Kidney epithelial cell (primary cell): ENCODE measurements around the gene ASPSCR1. TPM values are rescaled to one million over a fixed set of nuclear protein-coding genes. Genes with fewer than 3 reads are reported as not detected.
"Not testable (repeated sequence)": the region's sequence is repeated elsewhere in the genome, so short reads cannot be mapped to it uniquely, and the experiment has no call there.

Experiments
- DNase-seq: peaks from one replicate; pipeline ENCODE4 v3.0.0-alpha.2; 2010; ENCODE audit warnings: low read depth
- H3K27me3 ChIP-seq: 2 replicates; pipeline ENCODE4 v1.6.0; 2011; ENCODE audit warnings: low read length; ENCODE audit not compliant: control insufficient read depth, insufficient read depth
- H3K36me3 ChIP-seq: 2 replicates; pipeline ENCODE4 v1.5.1; 2011; ENCODE audit warnings: low read length; ENCODE audit not compliant: control insufficient read depth, insufficient read depth
- H3K4me3 ChIP-seq: 2 replicates; pipeline ENCODE4 v1.5.1; 2011; ENCODE audit warnings: low read depth, mild to moderate bottlenecking, control low read depth, low read length
- CTCF ChIP-seq: IDR thresholded peaks from 2 replicates; pipeline ENCODE4 v1.5.1; 2011; ENCODE audit warnings: mild to moderate bottlenecking, moderate library complexity, low read length, control low read depth, inconsistent platforms; ENCODE audit not compliant: insufficient read depth, poor library complexity, severe bottlenecking
- total RNA-seq: library from RNA; depleted of rRNA; stranded (reverse); fragments of >200 nt; gene quantifications from 2 replicates; pipeline ENCODE4 v1.2.3, GENCODE V29; 2015

Gene ASPSCR1
- total RNA-seq, 1 donor from 2014 or later: 19.5 TPM

DNA sequence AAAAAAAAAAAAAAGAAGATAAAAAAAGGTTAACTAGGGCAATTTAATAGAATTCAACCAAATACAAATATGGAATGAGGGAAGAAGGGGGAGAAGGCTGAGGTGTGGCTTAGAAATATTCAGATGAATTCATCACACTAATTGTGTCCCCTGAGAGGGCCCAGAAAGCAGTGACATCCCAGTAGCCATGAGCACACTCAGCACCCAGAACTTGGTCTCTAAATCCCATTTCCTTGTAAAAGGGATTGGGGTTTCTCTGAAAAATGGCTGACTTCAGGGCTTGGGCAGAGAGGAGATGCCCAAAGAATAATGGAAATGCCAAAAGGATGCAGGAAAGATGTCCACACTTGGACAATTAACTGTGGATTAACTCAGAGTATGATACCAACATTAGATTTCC is 4.0 kb upstream of the ASPSCR1 start:
- peaks cover 2% of the 10 kb centered on the region for H3K27me3 ChIP-seq
- no peak for TF ChIP-seq CTCF
- H3K4me3 ChIP-seq: no peak overlapping the region
- no peaks in the 10 kb centered on the region for H3K36me3 ChIP-seq
- no peak for DNase-seq

DNA sequence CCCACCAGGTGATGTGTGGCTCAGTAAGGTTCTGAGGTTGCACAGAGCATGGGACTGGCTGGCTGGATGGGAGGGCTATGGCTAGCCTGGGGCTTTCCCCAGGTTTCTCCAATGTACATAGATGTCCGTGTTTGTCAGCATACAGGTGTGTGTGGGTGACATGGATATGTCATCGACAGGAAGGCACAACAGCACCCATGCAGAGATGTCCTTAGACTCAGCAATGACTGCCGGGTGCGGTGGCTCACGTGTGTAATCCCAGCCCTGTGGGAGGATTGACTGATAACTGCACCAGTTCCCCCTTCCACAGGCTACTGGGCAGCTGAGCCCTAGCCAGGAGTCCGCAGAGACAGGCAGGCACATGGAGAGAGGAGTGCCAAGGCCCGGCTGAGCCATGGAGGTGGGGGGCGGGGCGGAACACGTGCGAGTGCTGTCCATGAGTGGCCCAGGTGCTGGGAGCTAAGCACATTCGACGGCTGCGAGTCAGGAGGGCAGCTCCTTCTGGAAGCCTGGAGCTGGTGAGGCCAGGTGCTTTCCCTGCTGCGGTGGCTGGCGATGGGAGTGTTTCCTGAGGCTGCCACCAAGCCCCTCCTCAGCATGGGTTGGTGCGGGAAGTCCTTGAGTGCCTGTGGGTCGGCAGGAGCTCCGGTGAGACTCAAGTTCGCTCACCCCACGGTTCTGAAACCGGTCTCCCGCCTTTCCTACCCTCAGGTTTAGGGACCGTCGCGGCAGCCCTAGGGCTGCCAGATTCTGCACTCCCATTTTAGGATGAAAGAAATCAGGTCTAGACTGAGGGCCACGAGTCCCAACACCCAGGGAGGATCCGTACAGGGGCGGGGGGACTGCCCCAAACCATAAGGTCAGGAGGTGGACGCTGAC is 858 bp upstream of the ASPSCR1 start:
- H3K4me3 ChIP-seq: peak overlapping the region; percentile 58
- H3K27me3 ChIP-seq: peaks cover 2% of the 10 kb centered on the region
- no peak for DNase-seq
- no peaks in the 10 kb centered on the region for H3K36me3 ChIP-seq
- TF ChIP-seq CTCF: no peak

- DNase-seq: no peak
- Histone ChIP-seq H3K4me3 (no peak overlapping the region), H3K36me3 (no peaks in the 10 kb centered on the region), H3K27me3 (peaks cover 2% of the 10 kb centered on the region)
- no peak for TF ChIP-seq CTCF
Measured at GRCh38 chr17:81978524-81979298, 1.3 kb downstream of the ASPSCR1 start.

- no peak for TF ChIP-seq CTCF
- Histone ChIP-seq H3K36me3 (no peaks in the 10 kb centered on the region), H3K27me3 (peaks cover 2% of the 10 kb centered on the region), H3K4me3 (no peak overlapping the region)
- DNase-seq: no peak
Measured at GRCh38 chr17:81980122-81980521, 2.7 kb downstream of the ASPSCR1 start.

GRCh38 chr17:81980707-81981343 is 3.4 kb downstream of the ASPSCR1 start:
- TF ChIP-seq CTCF: no peak
- peaks cover 2% of the 10 kb centered on the region for H3K27me3 ChIP-seq
- DNase-seq: no peak

DNA sequence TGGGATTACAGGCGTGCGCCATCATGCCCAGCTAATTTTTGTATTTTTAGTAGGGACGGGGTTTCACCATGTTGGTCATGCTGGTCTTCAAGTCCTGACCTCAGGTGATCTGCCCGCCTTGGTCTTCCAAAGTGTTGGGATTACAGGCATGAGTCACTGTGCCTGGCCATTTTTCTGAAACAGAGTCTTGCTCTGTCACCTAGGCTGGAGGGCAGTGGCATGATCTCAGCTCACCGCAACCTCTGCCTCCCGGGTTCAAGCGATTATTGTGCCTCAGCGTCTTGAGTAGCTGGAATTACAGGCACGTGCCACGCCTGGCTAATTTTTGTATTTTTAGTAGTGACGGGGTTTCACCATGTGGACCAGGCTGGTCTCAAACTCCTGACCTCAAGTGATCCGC is 4.1 kb downstream of the ASPSCR1 start:
- not testable (repeated sequence) for DNase-seq, H3K27me3 ChIP-seq, H3K36me3 ChIP-seq, H3K4me3 ChIP-seq

More at GRCh38 chr17:81980707-81981343, 3.4 kb downstream of the ASPSCR1 start:
- Histone ChIP-seq H3K36me3 (no peaks in the 10 kb centered on the region), H3K4me3 (no peak overlapping the region)
